GM12878 (cell line): ENCODE data around the gene F13B. TPM values are rescaled to one million over a fixed set of nuclear protein-coding genes. Genes with fewer than 3 reads are reported as not detected.

ENCODE experiments used
- ATAC-seq: fragments of 200-7000 bp; cut with Tn5 transposase; 3 replicates; pipeline ENCODE4 v1.9.1; 2020; ENCODE audit warnings: mild to moderate bottlenecking, moderate library complexity
- BruUV-seq: library from RNA; stranded (reverse); fragments of 400-500 nt; replicated peaks from 2 replicates; lab custom pipeline; 2021; lab: Mats Ljungman, UMichigan
- CTCF ChIA-PET: fragments of 300-600 bp; sonication (Branson Sonifier 250); formaldehyde crosslinking; extraction: SDS; loops from one replicate; lab custom pipeline; 2021; ENCODE audit warnings: inconsistent platforms; lab: Yijun Ruan, JAX
- POLR2A ChIA-PET: fragments of 350-600 bp; formaldehyde crosslinking; extraction: SDS; loops from one replicate; lab custom pipeline; 2021; ENCODE audit warnings: inconsistent platforms; lab: Charles Lee
- RAD21 ChIA-PET: fragments of 300-600 bp; sonication (Branson Sonifier 250); formaldehyde crosslinking; loops from one replicate; lab custom pipeline; 2023; ENCODE audit warnings: antibody characterized with exemption; ENCODE audit not compliant: unreplicated experiment; lab: Charles Lee
- SMC1A ChIA-PET: fragments of 300-600 bp; sonication (Branson Sonifier 250); formaldehyde crosslinking; loops from one replicate; lab custom pipeline; 2023; ENCODE audit not compliant: unreplicated experiment, uncharacterized antibody; lab: Charles Lee
- DNase-seq: peaks from one replicate; pipeline ENCODE4 v3.0.0-alpha.2; 2011; ENCODE audit warnings: low read depth, low spot score
- FAIRE-seq: peaks from 3 replicates; lab custom pipeline; 2011; peaks lifted over from hg19 to GRCh38; lab: Jason Lieb, UNC
- H2AFZ ChIP-seq: 2 replicates; pipeline ENCODE4 v1.6.0; 2011; ENCODE audit warnings: low read depth, low read length, control low read depth; ENCODE audit not compliant: control insufficient read depth
- H3K27ac ChIP-seq: 2 replicates; pipeline ENCODE4 v1.5.1; 2011; ENCODE audit warnings: control low read depth; ENCODE audit not compliant: control insufficient read depth, insufficient read depth
- H3K27me3 ChIP-seq, 2 experiments: replicated peaks in 1 of 2; 2 replicates each; pipeline versions ENCODE4 v1.6.0 to v1.6.1; 2011; ENCODE audit warnings: low read length in 1 of 2; ENCODE audit not compliant: control insufficient read depth in 2 of 2, insufficient read depth in 2 of 2
- H3K36me3 ChIP-seq, 2 experiments: 2 replicates each; pipeline ENCODE4 v1.5.1; 2011; ENCODE audit warnings: low read length in 1 of 2; ENCODE audit not compliant: control insufficient read depth in 2 of 2, insufficient read depth in 2 of 2
- H3K4me1 ChIP-seq: 2 replicates; pipeline ENCODE4 v1.6.1; 2011; ENCODE audit warnings: mild to moderate bottlenecking, low read length, moderate library complexity, mixed read lengths; ENCODE audit not compliant: control insufficient read depth, insufficient read depth
- H3K4me2 ChIP-seq: 2 replicates; pipeline ENCODE4 v1.6.0; 2011; ENCODE audit warnings: control low read depth; ENCODE audit not compliant: control insufficient read depth, insufficient read depth
- H3K4me3 ChIP-seq: fragments of 200-600 bp; sonication (generic); 2 replicates; pipeline ENCODE4 v1.5.1; 2016
- H3K79me2 ChIP-seq: 2 replicates; pipeline ENCODE4 v1.6.0; 2011; ENCODE audit warnings: low read length; ENCODE audit not compliant: control insufficient read depth, insufficient read depth
- H3K9ac ChIP-seq: 2 replicates; pipeline ENCODE4 v1.8.0; 2011; ENCODE audit warnings: low read length, control low read depth, mixed read lengths; ENCODE audit not compliant: control insufficient read depth, insufficient read depth
- H3K9me3 ChIP-seq: replicated peaks from 3 replicates; pipeline ENCODE4 v1.5.1; 2011; ENCODE audit warnings: mild to moderate bottlenecking, low read length; ENCODE audit not compliant: control insufficient read depth, insufficient read depth
- H4K20me1 ChIP-seq: 2 replicates; pipeline ENCODE4 v1.6.0; 2011; ENCODE audit not compliant: control insufficient read depth, insufficient read depth
- BACH1 ChIP-seq: fragments of 450-650 bp; IDR thresholded peaks from 2 replicates; pipeline ENCODE4 v1.6.1; 2017; ENCODE audit warnings: mild to moderate bottlenecking, borderline replicate concordance
- HCFC1 ChIP-seq: fragments of 150-350 bp; IDR thresholded peaks from 2 replicates; pipeline ENCODE4 v1.6.1; 2014; ENCODE audit warnings: low read length
- JUNB ChIP-seq: IDR thresholded peaks from 2 replicates; pipeline ENCODE4 v1.6.1; 2016; ENCODE audit warnings: antibody characterized with exemption, mild to moderate bottlenecking
- LARP7 ChIP-seq: fragments of 450-650 bp; IDR thresholded peaks from 2 replicates; pipeline ENCODE4 v1.6.1; 2017; ENCODE audit warnings: mild to moderate bottlenecking
- MEF2A ChIP-seq: IDR thresholded peaks from 2 replicates; pipeline ENCODE4 v1.6.1; 2011; ENCODE audit warnings: low read depth, mild to moderate bottlenecking, low read length, moderate library complexity; ENCODE audit not compliant: insufficient read depth
- MEF2B ChIP-seq: fragments of 450-650 bp; IDR thresholded peaks from 2 replicates; pipeline ENCODE4 v1.6.1; 2018; ENCODE audit warnings: mild to moderate bottlenecking, moderate library complexity; ENCODE audit not compliant: partially characterized antibody, poor library complexity, severe bottlenecking
- MTA2 ChIP-seq: fragments of 450-650 bp; IDR thresholded peaks from 2 replicates; pipeline ENCODE4 v1.6.1; 2016; ENCODE audit warnings: low read depth, mild to moderate bottlenecking, moderate library complexity
- MTA3 ChIP-seq: IDR thresholded peaks from 2 replicates; pipeline ENCODE4 v1.6.1; 2012; ENCODE audit warnings: low read length, inconsistent platforms, borderline replicate concordance
- MYB ChIP-seq: fragments of 150-350 bp; IDR thresholded peaks from 2 replicates; pipeline ENCODE4 v1.6.1; 2014; ENCODE audit warnings: mild to moderate bottlenecking, low read depth, low read length, borderline replicate concordance
- NFIC ChIP-seq: IDR thresholded peaks from 2 replicates; pipeline ENCODE4 v1.6.1; 2012; ENCODE audit warnings: low read depth, mild to moderate bottlenecking, inconsistent platforms, low read length, moderate library complexity
- NFXL1 ChIP-seq: fragments of 450-650 bp; IDR thresholded peaks from 2 replicates; pipeline ENCODE4 v1.6.1; 2017; ENCODE audit warnings: antibody characterized with exemption, mild to moderate bottlenecking, borderline replicate concordance
- NR2C1 ChIP-seq: fragments of 450-650 bp; IDR thresholded peaks from 2 replicates; pipeline ENCODE4 v1.6.1; 2017; ENCODE audit warnings: antibody characterized with exemption, mild to moderate bottlenecking, moderate library complexity
- RCOR1 ChIP-seq: conservative IDR thresholded peaks from 2 replicates; pipeline ENCODE4 v1.6.1; 2012; ENCODE audit warnings: low read depth, low read length, improper control_type of control experiment
- YY1 ChIP-seq: IDR thresholded peaks from 2 replicates; pipeline ENCODE4 v1.6.1; 2011; ENCODE audit warnings: low read depth, mild to moderate bottlenecking, low read length
- ZNF217 ChIP-seq: fragments of 450-650 bp; IDR thresholded peaks from 2 replicates; pipeline ENCODE4 v1.6.1; 2017; ENCODE audit warnings: antibody characterized with exemption, mild to moderate bottlenecking
- WGBS: methylation state at CpG from one replicate; pipeline ENCODE4 v1.1.6; 2016; ENCODE audit warnings: low lambda C conversion rate; ENCODE audit not compliant: insufficient replicate concordance, insufficient coverage; ENCODE audit errors: missing lambda C conversion rate; 5-methylcytosine and 5-hydroxymethylcytosine counted together
- in situ Hi-C: fragments of 300-500 bp; cut with MboI; formaldehyde crosslinking; loops from 9 replicates; pipeline ENCODE4 v1.14.3; 2018; ENCODE audit warnings: mixed read lengths
- intact Hi-C: fragments of 100-400 bp; cut with micrococcal nuclease; formaldehyde crosslinking; loops from one replicate; pipeline ENCODE4 v1.14.2; 2022; ENCODE audit not compliant: unreplicated experiment
- polyA plus RNA-seq, 11 experiments: library from polyadenylated mRNA; depleted of rRNA in 4 of 11; unstranded in 6 of 11; stranded (reverse) in 5 of 11; fragments of >200 nt; fragmentation: Nextera tagmentation in 4 of 11; fragmentation: Illumina TruSeq in 1 of 11; extraction: Ambion mirVana in 4 of 11; extraction: Trizol in 1 of 11; gene quantifications; 1 replicate in 1 of 11; 2 replicates in 10 of 11; pipeline versions ENCODE4 v1.2.1 to v1.2.3, GENCODE V29; 2011 to 2016; ENCODE audit warnings: inconsistent platforms in 2 of 11, missing spikeins in 2 of 11, low read depth in 1 of 11
- total RNA-seq, 4 experiments: library from RNA; depleted of rRNA in 3 of 4; stranded (reverse); fragments of >200 nt in 3 of 4; fragmentation: Illumina TruSeq in 1 of 4; extraction: Trizol in 1 of 4; gene quantifications; 2 replicates each; pipeline versions ENCODE4 v1.2.1 to v1.2.3, GENCODE V29; 2013 to 2021
- TF ChIP-seq, protein P1 (sequence below): IDR thresholded peaks from 2 replicates; pipeline ENCODE4 v1.6.1; 2012; ENCODE audit warnings: mild to moderate bottlenecking, low read depth, low read length
- TF ChIP-seq, protein P2 (sequence below): fragments of 450-650 bp; IDR thresholded peaks from 2 replicates; pipeline ENCODE4 v1.6.1; 2014; ENCODE audit warnings: mild to moderate bottlenecking
- TF ChIP-seq, protein P3 (sequence below): fragments of 450-650 bp; formaldehyde crosslinking; IDR thresholded peaks from 2 replicates; pipeline ENCODE4 v1.4.0; 2020; ENCODE audit warnings: mild to moderate bottlenecking, moderate library complexity

The F13B gene
- total and polyA plus RNA-seq, 10 of the 15 experiments (the other 5 are each of a cell fraction or from before 2014, with no cell fraction given) = 0.06 TPM; not detected in 9

DNA sequence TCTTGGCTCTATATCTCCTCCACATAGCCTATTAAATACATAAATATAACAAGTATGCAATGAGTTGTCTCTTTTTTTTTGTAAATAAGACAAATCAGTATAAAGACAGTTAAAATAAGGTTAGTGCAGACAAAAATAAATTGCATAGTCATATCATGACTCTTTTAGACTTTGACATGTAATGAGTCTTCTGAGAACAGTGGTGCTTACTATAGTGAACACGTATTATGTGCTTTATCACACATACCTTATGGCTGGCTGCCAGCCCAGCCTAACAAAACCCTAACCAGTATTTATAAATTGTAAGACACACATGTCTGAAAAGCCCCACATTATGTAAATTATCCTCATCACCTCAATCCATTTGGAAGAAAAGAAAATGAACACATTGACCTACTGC lies 29.1 kb upstream of the F13B start:
- no peaks in the 10 kb centered on the region for H4K20me1 ChIP-seq
- H3K4me2 ChIP-seq = no peak overlapping the region
- H3K27ac ChIP-seq = no peak overlapping the region
- WGBS = 57% methylated on average over 1 of the region's 1 CpG
- H3K27me3 ChIP-seq = no peaks in the 10 kb centered on the region
- no TSS peak for BruUV-seq
- H3K9me3 ChIP-seq = no peaks in the 10 kb centered on the region
- ATAC-seq (peak; percentile 33; the same call in 1 of the 3 replicates), FAIRE-seq (no peak), DNase-seq (no peak)
- in situ Hi-C loops (no loop called here), intact Hi-C loops (no loop called here)
- peaks cover 0 to 3% of the 10 kb centered on the region in 2 experiments; a peak in 1 of 4 replicates for H3K36me3 ChIP-seq
- H3K4me1 ChIP-seq = no peaks in the 10 kb centered on the region
- H3K4me3 ChIP-seq = no peak overlapping the region
- CTCF ChIA-PET = interaction anchor here (1.6 to 2.0 kb wide), 2 partner anchors 8 to 9 kb away, joined by 4 to 5 read pairs; no protein-coding TSS in a partner anchor
- RAD21 ChIA-PET = no interaction called here
- POLR2A ChIA-PET = no interaction called here
- SMC1A ChIA-PET = interaction anchor here (0.9 kb wide), 1 partner anchor 8 kb away, joined by 3 read pairs; no protein-coding TSS in a partner anchor
- no peak overlapping the region for H3K9ac ChIP-seq
- H2AFZ ChIP-seq = no peak overlapping the region
- H3K79me2 ChIP-seq = no peaks in the 10 kb centered on the region
- TF ChIP-seq, protein P1, sequence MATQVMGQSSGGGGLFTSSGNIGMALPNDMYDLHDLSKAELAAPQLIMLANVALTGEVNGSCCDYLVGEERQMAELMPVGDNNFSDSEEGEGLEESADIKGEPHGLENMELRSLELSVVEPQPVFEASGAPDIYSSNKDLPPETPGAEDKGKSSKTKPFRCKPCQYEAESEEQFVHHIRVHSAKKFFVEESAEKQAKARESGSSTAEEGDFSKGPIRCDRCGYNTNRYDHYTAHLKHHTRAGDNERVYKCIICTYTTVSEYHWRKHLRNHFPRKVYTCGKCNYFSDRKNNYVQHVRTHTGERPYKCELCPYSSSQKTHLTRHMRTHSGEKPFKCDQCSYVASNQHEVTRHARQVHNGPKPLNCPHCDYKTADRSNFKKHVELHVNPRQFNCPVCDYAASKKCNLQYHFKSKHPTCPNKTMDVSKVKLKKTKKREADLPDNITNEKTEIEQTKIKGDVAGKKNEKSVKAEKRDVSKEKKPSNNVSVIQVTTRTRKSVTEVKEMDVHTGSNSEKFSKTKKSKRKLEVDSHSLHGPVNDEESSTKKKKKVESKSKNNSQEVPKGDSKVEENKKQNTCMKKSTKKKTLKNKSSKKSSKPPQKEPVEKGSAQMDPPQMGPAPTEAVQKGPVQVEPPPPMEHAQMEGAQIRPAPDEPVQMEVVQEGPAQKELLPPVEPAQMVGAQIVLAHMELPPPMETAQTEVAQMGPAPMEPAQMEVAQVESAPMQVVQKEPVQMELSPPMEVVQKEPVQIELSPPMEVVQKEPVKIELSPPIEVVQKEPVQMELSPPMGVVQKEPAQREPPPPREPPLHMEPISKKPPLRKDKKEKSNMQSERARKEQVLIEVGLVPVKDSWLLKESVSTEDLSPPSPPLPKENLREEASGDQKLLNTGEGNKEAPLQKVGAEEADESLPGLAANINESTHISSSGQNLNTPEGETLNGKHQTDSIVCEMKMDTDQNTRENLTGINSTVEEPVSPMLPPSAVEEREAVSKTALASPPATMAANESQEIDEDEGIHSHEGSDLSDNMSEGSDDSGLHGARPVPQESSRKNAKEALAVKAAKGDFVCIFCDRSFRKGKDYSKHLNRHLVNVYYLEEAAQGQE = no peak
- TF ChIP-seq NFIC (peak; percentile 25; the same call in 1 of the 2 replicates), HCFC1 (no peak), NFXL1 (no peak), BACH1 (no peak), MEF2B (peak; percentile 23), JUNB (peak; percentile 48), ZNF217 (no peak), MTA3 (no peak), MTA2 (peak; percentile 39; the same call in 1 of the 2 replicates), LARP7 (no peak), MEF2A (0 out of 2 replicates have a peak, but pooled peaks have one; percentile 22), NR2C1 (no peak), MYB (no peak), YY1 (no peak), RCOR1 (no peak)
- TF ChIP-seq, protein P2, sequence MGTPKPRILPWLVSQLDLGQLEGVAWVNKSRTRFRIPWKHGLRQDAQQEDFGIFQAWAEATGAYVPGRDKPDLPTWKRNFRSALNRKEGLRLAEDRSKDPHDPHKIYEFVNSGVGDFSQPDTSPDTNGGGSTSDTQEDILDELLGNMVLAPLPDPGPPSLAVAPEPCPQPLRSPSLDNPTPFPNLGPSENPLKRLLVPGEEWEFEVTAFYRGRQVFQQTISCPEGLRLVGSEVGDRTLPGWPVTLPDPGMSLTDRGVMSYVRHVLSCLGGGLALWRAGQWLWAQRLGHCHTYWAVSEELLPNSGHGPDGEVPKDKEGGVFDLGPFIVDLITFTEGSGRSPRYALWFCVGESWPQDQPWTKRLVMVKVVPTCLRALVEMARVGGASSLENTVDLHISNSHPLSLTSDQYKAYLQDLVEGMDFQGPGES = no peak
- TF ChIP-seq, protein P3, sequence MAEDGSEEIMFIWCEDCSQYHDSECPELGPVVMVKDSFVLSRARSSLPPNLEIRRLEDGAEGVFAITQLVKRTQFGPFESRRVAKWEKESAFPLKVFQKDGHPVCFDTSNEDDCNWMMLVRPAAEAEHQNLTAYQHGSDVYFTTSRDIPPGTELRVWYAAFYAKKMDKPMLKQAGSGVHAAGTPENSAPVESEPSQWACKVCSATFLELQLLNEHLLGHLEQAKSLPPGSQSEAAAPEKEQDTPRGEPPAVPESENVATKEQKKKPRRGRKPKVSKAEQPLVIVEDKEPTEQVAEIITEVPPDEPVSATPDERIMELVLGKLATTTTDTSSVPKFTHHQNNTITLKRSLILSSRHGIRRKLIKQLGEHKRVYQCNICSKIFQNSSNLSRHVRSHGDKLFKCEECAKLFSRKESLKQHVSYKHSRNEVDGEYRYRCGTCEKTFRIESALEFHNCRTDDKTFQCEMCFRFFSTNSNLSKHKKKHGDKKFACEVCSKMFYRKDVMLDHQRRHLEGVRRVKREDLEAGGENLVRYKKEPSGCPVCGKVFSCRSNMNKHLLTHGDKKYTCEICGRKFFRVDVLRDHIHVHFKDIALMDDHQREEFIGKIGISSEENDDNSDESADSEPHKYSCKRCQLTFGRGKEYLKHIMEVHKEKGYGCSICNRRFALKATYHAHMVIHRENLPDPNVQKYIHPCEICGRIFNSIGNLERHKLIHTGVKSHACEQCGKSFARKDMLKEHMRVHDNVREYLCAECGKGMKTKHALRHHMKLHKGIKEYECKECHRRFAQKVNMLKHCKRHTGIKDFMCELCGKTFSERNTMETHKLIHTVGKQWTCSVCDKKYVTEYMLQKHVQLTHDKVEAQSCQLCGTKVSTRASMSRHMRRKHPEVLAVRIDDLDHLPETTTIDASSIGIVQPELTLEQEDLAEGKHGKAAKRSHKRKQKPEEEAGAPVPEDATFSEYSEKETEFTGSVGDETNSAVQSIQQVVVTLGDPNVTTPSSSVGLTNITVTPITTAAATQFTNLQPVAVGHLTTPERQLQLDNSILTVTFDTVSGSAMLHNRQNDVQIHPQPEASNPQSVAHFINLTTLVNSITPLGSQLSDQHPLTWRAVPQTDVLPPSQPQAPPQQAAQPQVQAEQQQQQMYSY = no peak
